K562 (cell line): ENCODE data around the gene FXYD4. TPM values are rescaled to one million over a fixed set of nuclear protein-coding genes. Genes with fewer than 3 reads are reported as not detected.

Source experiments
- CAMTA2 ChIP-seq: fragments of 250-450 bp; sonication (Bioruptor Pico); conservative IDR thresholded peaks from 2 replicates; pipeline ENCODE4 v1.5.1; 2022
- CBX5 ChIP-seq: IDR thresholded peaks from 2 replicates; pipeline ENCODE4 v1.6.1; 2014; ENCODE audit warnings: low read depth, borderline replicate concordance
- EGR1 ChIP-seq: fragments of 450-650 bp; conservative IDR thresholded peaks from 2 replicates; pipeline ENCODE4 v1.6.1; 2017; ENCODE audit warnings: mild to moderate bottlenecking
- ELF4 ChIP-seq: fragments of 450-650 bp; formaldehyde crosslinking; IDR thresholded peaks from 2 replicates; pipeline ENCODE4 v1.4.0; 2022; ENCODE audit warnings: missing genetic modification characterization
- ETS1 ChIP-seq: conservative IDR thresholded peaks from 2 replicates; pipeline ENCODE4 v1.6.1; 2011; ENCODE audit warnings: low read depth, mild to moderate bottlenecking, low read length; ENCODE audit not compliant: control insufficient read depth
- KDM4B ChIP-seq, 2 experiments: fragments of 450-650 bp in 1 of 2; sonication (generic) in 1 of 2; IDR thresholded peaks; 2 replicates each; pipeline ENCODE4 v1.6.1; 2016 to 2017; ENCODE audit warnings: borderline replicate concordance in 2 of 2, antibody characterized with exemption in 1 of 2, low read depth in 1 of 2, mild to moderate bottlenecking in 1 of 2
- MBD1 ChIP-seq: fragments of 250-450 bp; sonication (Bioruptor Pico); IDR thresholded peaks from 2 replicates; pipeline ENCODE4 v1.8.0; 2022; ENCODE audit warnings: inconsistent platforms
- MED1 ChIP-seq: sonication (generic); formaldehyde crosslinking; IDR thresholded peaks from 2 replicates; pipeline ENCODE4 v1.8.1; 2023; ENCODE audit warnings: missing genetic modification reagents, borderline replicate concordance
- NEUROD1 ChIP-seq: fragments of 150-350 bp; IDR thresholded peaks from 2 replicates; pipeline ENCODE4 v1.6.1; 2014; ENCODE audit warnings: borderline replicate concordance, low read length, low read depth; ENCODE audit not compliant: partially characterized antibody
- PHB ChIP-seq: fragments of 250-450 bp; sonication (Bioruptor Pico); IDR thresholded peaks from 2 replicates; pipeline ENCODE4 v1.5.0; 2021
- POLR2AphosphoS5 ChIP-seq: IDR thresholded peaks from 2 replicates; pipeline ENCODE4 v1.6.1; 2011; ENCODE audit warnings: mild to moderate bottlenecking, low read depth, low read length, moderate library complexity; ENCODE audit not compliant: control insufficient read depth, insufficient read depth
- SFPQ ChIP-seq: fragments of 200-400 bp; formaldehyde crosslinking; IDR thresholded peaks from 2 replicates; pipeline ENCODE4 v1.6.1; 2017; ENCODE audit warnings: mild to moderate bottlenecking, low read depth, low read length, moderate library complexity
- SMARCE1 ChIP-seq: fragments of 450-650 bp; IDR thresholded peaks from 2 replicates; pipeline ENCODE4 v1.7.1; 2016; ENCODE audit warnings: mild to moderate bottlenecking
- ZNF778 ChIP-seq: fragments of 450-650 bp; formaldehyde crosslinking; IDR thresholded peaks from 2 replicates; pipeline ENCODE4 v1.4.0; 2020; ENCODE audit warnings: mild to moderate bottlenecking, moderate library complexity
- polyA plus RNA-seq, 8 experiments: library from polyadenylated mRNA; depleted of rRNA in 4 of 8; stranded (reverse) in 5 of 8; unstranded in 3 of 8; fragments of >200 nt; fragmentation: Nextera tagmentation in 2 of 8; fragmentation: Illumina TruSeq in 1 of 8; extraction: Ambion mirVana in 2 of 8; extraction: Trizol in 1 of 8; gene quantifications; 2 replicates each; pipeline versions ENCODE4 v1.2.1 to v1.2.3, GENCODE V29; 2011 to 2014; ENCODE audit warnings: inconsistent platforms in 1 of 8, missing spikeins in 1 of 8
- total RNA-seq, 7 experiments: library from RNA; depleted of rRNA in 6 of 7; stranded (reverse); fragments of >200 nt in 6 of 7; fragmentation: Illumina TruSeq in 2 of 7; extraction: Trizol in 2 of 7; gene quantifications; 2 replicates each; pipeline versions ENCODE4 v1.2.1 to v1.2.3, GENCODE V29; 2011 to 2021; ENCODE audit warnings: low replicate concordance in 1 of 7
- TF ChIP-seq, protein P1 (sequence below): fragments of 250-450 bp; sonication (Bioruptor Pico); IDR thresholded peaks from 2 replicates; pipeline ENCODE4 v1.8.0; 2022; ENCODE audit warnings: moderate library complexity, mild to moderate bottlenecking, inconsistent platforms
- TF ChIP-seq, protein P2 (sequence below): fragments of 450-650 bp; formaldehyde crosslinking; IDR thresholded peaks from 2 replicates; pipeline ENCODE4 v1.4.0; 2020; ENCODE audit warnings: mild to moderate bottlenecking, moderate library complexity
- TF ChIP-seq, protein P3 (sequence below): IDR thresholded peaks from 2 replicates; pipeline ENCODE4 v1.6.1; 2012; ENCODE audit warnings: low read depth, low read length, improper control_type of control experiment, borderline replicate concordance
- TF ChIP-seq, protein P4 (sequence below): fragments of 250-450 bp; sonication (Bioruptor Pico); IDR thresholded peaks from 2 replicates; pipeline ENCODE4 v1.9.0; 2021; ENCODE audit warnings: mild to moderate bottlenecking

The FXYD4 gene
- total and polyA plus RNA-seq, 9 of the 15 experiments (the other 6 are each of a cell fraction or from before 2014, with no cell fraction given): not detected

DNA sequence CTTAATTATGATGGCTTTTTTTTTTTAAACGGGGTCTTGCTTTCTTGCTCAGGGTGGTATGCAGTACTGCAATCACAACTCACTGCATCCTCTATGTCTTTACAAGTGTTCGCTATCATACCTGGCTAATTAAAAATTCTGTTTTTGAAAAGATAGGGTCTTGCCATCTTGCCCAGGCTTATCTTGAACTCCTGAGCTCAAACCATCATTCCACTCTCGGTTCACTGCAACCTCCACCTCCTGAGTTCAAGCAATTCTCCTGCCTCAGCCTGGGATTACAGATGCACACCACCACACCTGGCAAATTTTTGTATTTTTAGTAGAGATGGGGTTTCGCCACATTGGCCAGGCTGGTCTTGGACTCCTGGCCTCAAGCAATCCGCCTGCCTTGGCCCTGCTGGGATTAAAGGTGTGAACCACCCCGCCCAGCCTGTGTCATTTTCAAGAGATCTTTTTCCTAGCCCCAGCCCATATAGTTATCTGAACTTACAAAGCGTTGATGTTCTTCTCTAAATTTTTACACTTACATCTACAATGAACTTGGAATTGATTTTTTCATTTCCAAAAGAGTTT, 31.5 kb downstream of the FXYD4 start (continued):
- TF ChIP-seq EGR1: no peak
- peak; percentile 52; the same call in 1 of the 2 replicates for TF ChIP-seq POLR2AphosphoS5
- TF ChIP-seq ETS1: no peak
- TF ChIP-seq, protein P1, sequence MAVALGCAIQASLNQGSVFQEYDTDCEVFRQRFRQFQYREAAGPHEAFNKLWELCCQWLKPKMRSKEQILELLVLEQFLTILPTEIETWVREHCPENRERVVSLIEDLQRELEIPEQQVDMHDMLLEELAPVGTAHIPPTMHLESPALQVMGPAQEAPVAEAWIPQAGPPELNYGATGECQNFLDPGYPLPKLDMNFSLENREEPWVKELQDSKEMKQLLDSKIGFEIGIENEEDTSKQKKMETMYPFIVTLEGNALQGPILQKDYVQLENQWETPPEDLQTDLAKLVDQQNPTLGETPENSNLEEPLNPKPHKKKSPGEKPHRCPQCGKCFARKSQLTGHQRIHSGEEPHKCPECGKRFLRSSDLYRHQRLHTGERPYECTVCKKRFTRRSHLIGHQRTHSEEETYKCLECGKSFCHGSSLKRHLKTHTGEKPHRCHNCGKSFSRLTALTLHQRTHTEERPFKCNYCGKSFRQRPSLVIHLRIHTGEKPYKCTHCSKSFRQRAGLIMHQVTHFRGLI (CRISPR knock-in tag): no peak
- TF ChIP-seq CBX5: no peak
- no peak for TF ChIP-seq SFPQ
- no peak for TF ChIP-seq MED1 (CRISPR knock-in tag)
- no peak for TF ChIP-seq NEUROD1
- TF ChIP-seq, protein P2, sequence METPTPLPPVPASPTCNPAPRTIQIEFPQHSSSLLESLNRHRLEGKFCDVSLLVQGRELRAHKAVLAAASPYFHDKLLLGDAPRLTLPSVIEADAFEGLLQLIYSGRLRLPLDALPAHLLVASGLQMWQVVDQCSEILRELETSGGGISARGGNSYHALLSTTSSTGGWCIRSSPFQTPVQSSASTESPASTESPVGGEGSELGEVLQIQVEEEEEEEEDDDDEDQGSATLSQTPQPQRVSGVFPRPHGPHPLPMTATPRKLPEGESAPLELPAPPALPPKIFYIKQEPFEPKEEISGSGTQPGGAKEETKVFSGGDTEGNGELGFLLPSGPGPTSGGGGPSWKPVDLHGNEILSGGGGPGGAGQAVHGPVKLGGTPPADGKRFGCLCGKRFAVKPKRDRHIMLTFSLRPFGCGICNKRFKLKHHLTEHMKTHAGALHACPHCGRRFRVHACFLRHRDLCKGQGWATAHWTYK: no peak
- TF ChIP-seq PHB (CRISPR knock-in tag): no peak
- TF ChIP-seq CAMTA2 (CRISPR knock-in tag): no peak
- TF ChIP-seq ELF4 (CRISPR knock-in tag): no peak
- TF ChIP-seq ZNF778 (CRISPR knock-in tag): no peak
- no peak for TF ChIP-seq SMARCE1
- TF ChIP-seq, protein P3, sequence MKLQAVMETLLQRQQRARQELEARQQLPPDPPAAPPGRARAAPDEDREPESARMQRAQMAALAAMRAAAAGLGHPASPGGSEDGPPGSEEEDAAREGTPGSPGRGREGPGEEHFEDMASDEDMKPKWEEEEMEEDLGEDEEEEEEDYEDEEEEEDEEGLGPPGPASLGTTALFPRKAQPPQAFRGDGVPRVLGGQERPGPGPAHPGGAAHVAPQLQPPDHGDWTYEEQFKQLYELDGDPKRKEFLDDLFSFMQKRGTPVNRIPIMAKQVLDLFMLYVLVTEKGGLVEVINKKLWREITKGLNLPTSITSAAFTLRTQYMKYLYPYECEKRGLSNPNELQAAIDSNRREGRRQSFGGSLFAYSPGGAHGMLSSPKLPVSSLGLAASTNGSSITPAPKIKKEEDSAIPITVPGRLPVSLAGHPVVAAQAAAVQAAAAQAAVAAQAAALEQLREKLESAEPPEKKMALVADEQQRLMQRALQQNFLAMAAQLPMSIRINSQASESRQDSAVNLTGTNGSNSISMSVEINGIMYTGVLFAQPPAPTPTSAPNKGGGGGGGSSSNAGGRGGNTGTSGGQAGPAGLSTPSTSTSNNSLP: 0 out of 2 replicates have a peak, but pooled peaks have one; percentile 5
- no peak for TF ChIP-seq KDM4B (IDR thresholded peaks at IDR 0.05; ENCODE audit: borderline replicate concordance in 2 of 2, low read depth in 1 of 2)
- TF ChIP-seq MBD1: no peak
- TF ChIP-seq, protein P4, sequence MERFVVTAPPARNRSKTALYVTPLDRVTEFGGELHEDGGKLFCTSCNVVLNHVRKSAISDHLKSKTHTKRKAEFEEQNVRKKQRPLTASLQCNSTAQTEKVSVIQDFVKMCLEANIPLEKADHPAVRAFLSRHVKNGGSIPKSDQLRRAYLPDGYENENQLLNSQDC (CRISPR knock-in tag): no peak
